ENCODE data around the gene HMGXB3. TPM values are rescaled to one million over a fixed set of nuclear protein-coding genes. Genes with fewer than 3 reads are reported as not detected.

The HMGXB3 gene
- total RNA-seq, 2 donors from 2014 or later = 32.2 to 34.6 TPM

DNA sequence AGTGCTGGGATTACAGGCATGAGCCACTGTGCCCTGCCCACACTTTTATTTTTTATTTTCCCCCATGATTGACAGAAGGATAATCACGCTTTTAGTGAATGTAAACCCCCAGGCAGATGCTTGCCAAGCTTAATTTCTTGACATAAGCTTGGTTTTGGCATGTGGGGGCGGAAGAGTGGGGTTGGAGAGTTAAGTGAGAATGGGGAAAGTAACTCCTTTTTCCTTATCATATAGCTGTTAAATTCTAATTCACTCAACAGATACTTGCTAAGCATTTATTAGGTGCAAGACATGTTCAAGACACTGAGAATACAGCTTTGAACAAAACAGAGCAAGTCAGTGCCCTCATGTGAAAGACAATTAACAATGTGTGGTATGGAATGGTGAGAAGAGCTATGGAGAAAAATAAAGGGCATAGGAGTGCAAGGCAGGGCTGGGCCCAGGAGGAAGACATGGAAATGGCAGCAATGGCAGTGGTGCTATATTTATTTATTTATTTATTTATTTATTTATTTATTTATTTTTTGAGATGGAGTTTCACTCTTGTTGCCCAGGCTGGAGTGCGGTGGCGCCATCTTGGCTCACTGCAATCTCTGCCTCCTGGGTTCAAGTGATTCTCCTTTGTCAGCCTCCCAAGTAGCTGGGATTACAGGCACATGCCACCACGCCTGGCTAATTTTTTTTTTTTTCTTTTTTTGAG lies 37.8 kb upstream of the HMGXB3 start:
- Mint-ChIP-seq H3K27ac (peak overlapping the region; percentile 6), H3K27me3 (ENCODE audit: low read depth) (no peaks in the 10 kb centered on the region), H3K9me3 (no peaks in the 10 kb centered on the region), H3K4me3 (no peak overlapping the region), H3K36me3 (ENCODE audit: insufficient read depth in 2 of 2) (peaks cover 0 to 2% of the 10 kb centered on the region in 2 donors), H3K4me1 (ENCODE audit: low read depth) (peaks cover 38% of the 10 kb centered on the region)
- DNase-seq (no peak), ATAC-seq (replicated peaks in 1 of 2) (no peak)

DNA sequence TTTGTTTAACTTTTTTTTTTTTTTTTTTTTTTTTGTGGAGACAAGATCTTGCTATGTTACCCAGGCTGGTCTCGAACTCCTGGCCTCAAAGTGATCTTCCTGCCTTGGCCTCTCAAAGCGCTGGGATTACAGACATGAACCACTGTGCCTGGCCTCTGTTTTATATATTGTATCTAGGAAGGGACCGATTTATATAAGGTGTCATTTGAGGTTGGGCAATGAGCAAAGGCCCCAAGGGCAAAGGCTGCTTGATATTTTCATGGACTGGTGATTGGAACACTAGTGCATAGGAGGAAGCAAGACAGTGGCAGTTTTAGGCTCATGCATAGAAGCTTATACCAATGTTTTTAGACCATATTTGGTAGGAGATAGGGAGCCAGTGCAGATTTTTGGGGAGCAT lies 36.8 kb upstream of the HMGXB3 start:
- H3K9me3 Mint-ChIP-seq = no peaks in the 10 kb centered on the region

DNA sequence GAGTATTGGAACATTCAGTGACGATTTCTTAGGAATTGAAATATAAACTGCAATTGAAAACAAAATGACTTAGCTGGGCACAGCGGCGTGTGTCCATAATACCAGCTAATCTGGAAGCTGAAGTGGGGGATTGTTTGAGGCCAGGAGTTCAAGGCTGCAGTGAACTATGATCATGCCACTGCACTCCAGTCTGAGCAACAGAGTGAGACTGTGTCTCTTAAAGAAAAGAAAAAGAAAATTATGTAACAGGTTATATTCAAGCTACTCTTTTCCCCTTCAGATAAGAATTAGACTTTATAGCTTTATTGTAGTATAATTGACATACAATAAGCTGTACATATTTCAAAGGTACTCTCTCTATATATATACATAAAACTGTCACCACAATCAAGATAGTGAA lies 33.6 kb upstream of the HMGXB3 start:
- no peak overlapping the region for H3K4me3 Mint-ChIP-seq
- DNase-seq = no peak
- peaks cover 7% of the 10 kb centered on the region for H3K4me1 Mint-ChIP-seq (ENCODE audit: low read depth)
- no peak for ATAC-seq (replicated peaks in 1 of 2)
- no peaks in the 10 kb centered on the region for H3K27me3 Mint-ChIP-seq (ENCODE audit: low read depth)
- H3K9me3 Mint-ChIP-seq = no peaks in the 10 kb centered on the region
- no peak overlapping the region for H3K27ac Mint-ChIP-seq
- H3K36me3 Mint-ChIP-seq (ENCODE audit: insufficient read depth in 2 of 2) = no peaks in the 10 kb centered on the region

More for the DNA sequence above, 36.8 kb upstream of the HMGXB3 start:
- no peak for ATAC-seq (replicated peaks in 1 of 2)
- H3K4me3 Mint-ChIP-seq = no peak overlapping the region
- H3K27me3 Mint-ChIP-seq (ENCODE audit: low read depth) = no peaks in the 10 kb centered on the region
- no peak overlapping the region for H3K27ac Mint-ChIP-seq
- H3K36me3 Mint-ChIP-seq (ENCODE audit: insufficient read depth in 2 of 2) = peaks cover 0 to 2% of the 10 kb centered on the region in 2 donors
- H3K4me1 Mint-ChIP-seq (ENCODE audit: low read depth) = peaks cover 36% of the 10 kb centered on the region
- DNase-seq = no peak

DNA sequence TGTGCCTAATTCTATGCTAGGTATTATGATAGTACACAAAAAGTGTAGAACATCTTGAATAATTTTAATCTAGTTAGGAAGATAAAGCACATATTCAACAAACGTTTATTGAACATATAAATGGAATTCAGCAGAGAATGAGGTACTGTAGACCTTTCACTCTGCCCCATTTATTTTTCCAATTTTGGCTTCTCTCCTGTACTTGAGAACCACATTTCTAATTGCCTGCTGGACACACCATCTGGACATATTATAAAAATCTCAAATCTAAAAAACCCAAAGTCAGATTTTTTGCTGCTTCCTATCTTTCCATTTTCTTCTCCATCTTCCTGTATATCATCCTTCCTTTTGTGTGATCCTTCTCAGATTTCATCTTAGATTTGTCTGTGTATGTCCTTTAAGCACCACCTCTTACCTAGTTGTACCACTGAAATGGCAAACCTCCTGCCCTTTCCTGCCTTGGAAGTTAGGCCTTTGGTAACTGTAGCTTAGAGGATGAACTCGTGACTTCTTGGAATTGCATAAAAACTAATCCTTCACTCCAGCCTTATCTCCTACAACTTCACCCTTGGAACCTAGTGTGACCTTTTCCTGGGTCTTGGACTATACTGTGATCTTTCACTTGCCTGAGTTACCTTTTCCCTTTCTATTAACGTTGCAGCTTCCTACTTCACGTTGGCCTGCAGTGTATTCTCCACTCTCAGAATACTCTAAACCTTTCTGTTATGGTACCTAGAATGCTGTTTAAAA lies 31.2 kb upstream of the HMGXB3 start:
- Mint-ChIP-seq H3K9me3 (no peaks in the 10 kb centered on the region), H3K27ac (no peak overlapping the region), H3K4me1 (ENCODE audit: low read depth) (no peaks in the 10 kb centered on the region), H3K4me3 (no peak overlapping the region), H3K27me3 (ENCODE audit: low read depth) (no peaks in the 10 kb centered on the region), H3K36me3 (ENCODE audit: insufficient read depth in 2 of 2) (no peaks in the 10 kb centered on the region)
- ATAC-seq (replicated peaks in 1 of 2) (no peak), DNase-seq (no peak)

DNA sequence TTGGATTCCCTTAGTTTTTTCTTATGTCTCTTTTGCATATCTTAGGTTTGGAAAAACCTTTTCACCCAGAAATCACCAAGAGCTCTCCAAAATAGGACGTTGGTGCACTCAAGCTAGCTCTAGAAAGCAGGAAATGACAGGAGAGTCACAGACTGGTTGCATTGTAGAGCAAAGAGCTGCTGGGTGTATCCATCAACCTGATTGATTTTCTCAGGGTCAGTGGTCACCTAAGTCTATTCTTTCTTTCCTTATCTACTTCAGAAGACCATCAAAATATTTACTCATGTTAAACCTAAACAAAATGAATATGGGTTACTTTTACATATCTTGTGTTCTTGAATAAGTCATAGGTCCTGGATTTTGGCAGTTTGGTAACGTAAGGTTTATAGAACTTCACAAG lies 25.1 kb upstream of the HMGXB3 start:
- ATAC-seq (replicated peaks in 1 of 2) (no peak), DNase-seq (no peak)
- peaks cover 8% of the 10 kb centered on the region for H3K4me1 Mint-ChIP-seq (ENCODE audit: low read depth)
- H3K4me3 Mint-ChIP-seq = no peak overlapping the region
- no peaks in the 10 kb centered on the region for H3K27me3 Mint-ChIP-seq (ENCODE audit: low read depth)
- H3K36me3 Mint-ChIP-seq (ENCODE audit: insufficient read depth in 2 of 2) = peaks cover 2 to 3% of the 10 kb centered on the region in 2 donors
- no peaks in the 10 kb centered on the region for H3K9me3 Mint-ChIP-seq
- H3K27ac Mint-ChIP-seq = peak overlapping the region; percentile 66

DNA sequence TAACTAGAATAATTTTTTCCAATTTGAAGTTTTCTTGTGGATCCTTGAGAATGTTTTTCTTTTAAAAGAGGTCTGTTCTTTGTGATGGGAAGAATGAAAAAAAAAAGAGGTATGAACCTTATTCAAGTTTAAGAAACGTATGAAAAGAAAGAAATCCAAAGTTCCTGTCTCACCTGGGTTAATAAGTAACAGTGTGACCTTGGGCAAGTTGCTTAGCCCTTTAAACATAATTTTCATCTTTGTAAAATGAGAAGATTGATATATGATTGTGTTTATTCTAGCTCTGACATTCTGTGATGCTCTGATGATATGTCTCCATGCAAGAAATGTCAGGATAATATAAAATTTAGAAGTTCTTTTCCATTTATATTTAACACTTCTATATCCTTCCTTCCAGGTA lies 20.6 kb upstream of the HMGXB3 start:
- H3K27ac Mint-ChIP-seq = no peak overlapping the region
- ATAC-seq (replicated peaks in 1 of 2) (no peak), DNase-seq (no peak)
- H3K4me3 Mint-ChIP-seq = no peak overlapping the region
- H3K27me3 Mint-ChIP-seq (ENCODE audit: low read depth) = no peaks in the 10 kb centered on the region
- no peaks in the 10 kb centered on the region for H3K9me3 Mint-ChIP-seq
- H3K4me1 Mint-ChIP-seq (ENCODE audit: low read depth) = peaks cover 6% of the 10 kb centered on the region
- H3K36me3 Mint-ChIP-seq (ENCODE audit: insufficient read depth in 2 of 2) = peaks cover 2% of the 10 kb centered on the region in 2 donors

DNA sequence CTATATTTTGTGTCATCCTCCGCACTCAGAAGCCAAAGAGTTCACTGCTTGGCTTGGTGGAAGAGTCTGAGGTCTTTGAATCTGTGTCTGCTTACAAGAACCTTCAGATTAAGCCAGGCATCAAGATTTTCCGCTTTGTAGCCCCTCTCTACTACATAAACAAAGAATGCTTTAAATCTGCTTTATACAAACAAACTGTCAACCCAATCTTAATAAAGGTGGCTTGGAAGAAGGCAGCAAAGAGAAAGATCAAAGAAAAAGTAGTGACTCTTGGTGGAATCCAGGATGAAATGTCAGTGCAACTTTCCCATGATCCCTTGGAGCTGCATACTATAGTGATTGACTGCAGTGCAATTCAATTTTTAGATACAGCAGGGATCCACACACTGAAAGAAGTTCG lies 19.3 kb upstream of the HMGXB3 start:
- Mint-ChIP-seq H3K36me3 (ENCODE audit: insufficient read depth in 2 of 2) (peaks cover 0 to 2% of the 10 kb centered on the region in 2 donors), H3K4me3 (no peak overlapping the region), H3K27ac (no peak overlapping the region), H3K9me3 (no peaks in the 10 kb centered on the region), H3K27me3 (ENCODE audit: low read depth) (no peaks in the 10 kb centered on the region), H3K4me1 (ENCODE audit: low read depth) (no peaks in the 10 kb centered on the region)
- DNase-seq (no peak), ATAC-seq (replicated peaks in 1 of 2) (no peak)

DNA sequence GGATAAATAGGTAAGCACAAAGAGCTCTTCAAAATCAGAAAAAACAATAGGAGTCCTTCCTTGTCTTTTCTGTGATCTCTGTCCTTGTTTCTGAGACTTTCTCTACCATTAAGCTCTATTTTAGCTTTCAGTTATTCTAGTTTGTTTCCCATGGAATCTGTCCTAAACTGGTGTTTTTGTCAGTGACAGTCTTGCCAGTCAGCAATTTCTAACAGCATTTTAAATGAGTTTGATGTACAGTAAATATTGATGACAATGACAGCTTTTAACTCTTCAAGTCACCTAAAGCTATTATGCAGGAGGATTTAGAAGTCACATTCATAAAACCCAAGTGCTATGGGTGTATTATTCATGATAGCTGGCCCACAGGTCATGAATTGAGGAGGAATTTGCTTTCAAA lies 18.0 kb upstream of the HMGXB3 start:
- Mint-ChIP-seq H3K9me3 (no peaks in the 10 kb centered on the region), H3K27me3 (ENCODE audit: low read depth) (no peaks in the 10 kb centered on the region), H3K4me3 (no peak overlapping the region), H3K36me3 (ENCODE audit: insufficient read depth in 2 of 2) (peaks cover 0 to under 1% of the 10 kb centered on the region in 2 donors), H3K4me1 (ENCODE audit: low read depth) (no peaks in the 10 kb centered on the region), H3K27ac (no peak overlapping the region)
- DNase-seq (no peak), ATAC-seq (replicated peaks in 1 of 2) (no peak)

DNA sequence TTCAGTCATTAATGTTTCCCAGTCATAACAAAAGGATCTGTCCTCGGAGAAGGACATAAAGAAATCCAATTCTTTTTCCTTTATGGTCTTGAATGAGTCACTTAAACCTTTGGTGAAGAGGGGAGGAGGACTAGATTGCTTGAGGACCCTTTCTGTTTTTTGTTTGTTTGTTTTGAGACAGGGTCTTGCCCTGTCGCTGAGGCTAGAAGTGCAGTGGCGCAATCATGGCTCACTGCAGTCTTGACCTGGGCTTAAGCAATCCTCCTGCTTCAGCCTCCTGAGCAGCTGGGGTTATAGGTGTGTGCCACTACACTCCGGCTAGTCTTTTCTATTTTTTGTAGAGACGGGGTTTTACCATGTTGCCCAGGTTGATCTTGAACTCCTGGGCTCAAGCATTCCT lies 12.4 kb upstream of the HMGXB3 start:
- H3K4me1 Mint-ChIP-seq (ENCODE audit: low read depth) = peaks cover 4% of the 10 kb centered on the region
- DNase-seq = no peak
- H3K27ac Mint-ChIP-seq = no peak overlapping the region
- no peak for ATAC-seq (replicated peaks in 1 of 2)
- no peak overlapping the region for H3K4me3 Mint-ChIP-seq
- no peaks in the 10 kb centered on the region for H3K27me3 Mint-ChIP-seq (ENCODE audit: low read depth)
- H3K36me3 Mint-ChIP-seq (ENCODE audit: insufficient read depth in 2 of 2) = no peaks in the 10 kb centered on the region
- no peaks in the 10 kb centered on the region for H3K9me3 Mint-ChIP-seq

DNA sequence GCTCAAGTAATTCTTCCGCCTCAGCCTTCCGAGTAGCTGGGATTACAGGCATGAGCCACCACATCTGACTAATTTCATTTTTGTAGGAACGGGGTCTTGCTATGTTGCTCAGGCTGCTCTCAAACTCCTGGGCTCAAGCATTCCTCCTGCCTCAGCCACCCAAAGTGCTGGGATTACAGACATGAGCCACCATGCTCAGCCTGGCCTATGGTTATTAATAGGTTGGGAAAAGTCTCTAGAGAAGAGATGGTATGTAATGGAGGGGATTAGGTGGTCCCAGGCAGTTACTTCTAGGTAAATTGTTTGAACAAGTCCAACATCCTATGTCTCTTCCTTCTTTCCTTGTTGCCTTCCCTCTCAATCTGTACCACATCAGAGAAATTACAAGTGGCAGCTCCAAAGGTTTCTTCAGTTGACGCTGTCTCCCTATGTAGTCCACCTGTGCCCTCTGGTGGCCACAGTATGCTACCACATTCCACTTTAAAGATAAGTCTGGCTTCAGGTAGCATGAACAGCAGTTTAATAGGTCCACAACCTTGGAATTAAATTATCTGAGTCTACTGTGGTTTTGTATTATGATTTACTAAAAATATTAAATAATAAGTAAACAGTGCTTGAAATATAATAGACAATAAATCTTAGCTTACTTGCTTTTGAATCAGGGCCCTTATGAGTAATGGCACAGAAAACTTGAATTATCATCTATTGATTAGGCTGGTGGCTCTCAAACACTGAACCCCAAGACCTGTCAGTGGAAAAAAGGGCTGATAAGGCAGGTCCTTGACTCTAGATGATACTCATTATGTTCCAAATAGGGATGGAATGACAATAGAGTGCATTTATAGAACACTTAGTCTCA lies 9.8 kb upstream of the HMGXB3 start:
- H3K4me3 Mint-ChIP-seq = no peak overlapping the region
- peaks cover 0 to under 1% of the 10 kb centered on the region in 2 donors for H3K36me3 Mint-ChIP-seq (ENCODE audit: insufficient read depth in 2 of 2)
- H3K4me1 Mint-ChIP-seq (ENCODE audit: low read depth) = peaks cover 4% of the 10 kb centered on the region
- H3K9me3 Mint-ChIP-seq = no peaks in the 10 kb centered on the region
- DNase-seq (peak; percentile 63 to 68), ATAC-seq (replicated peaks in 1 of 2) (peak; percentile 69 to 80)
- no peak overlapping the region for H3K27ac Mint-ChIP-seq
- no peaks in the 10 kb centered on the region for H3K27me3 Mint-ChIP-seq (ENCODE audit: low read depth)

DNA sequence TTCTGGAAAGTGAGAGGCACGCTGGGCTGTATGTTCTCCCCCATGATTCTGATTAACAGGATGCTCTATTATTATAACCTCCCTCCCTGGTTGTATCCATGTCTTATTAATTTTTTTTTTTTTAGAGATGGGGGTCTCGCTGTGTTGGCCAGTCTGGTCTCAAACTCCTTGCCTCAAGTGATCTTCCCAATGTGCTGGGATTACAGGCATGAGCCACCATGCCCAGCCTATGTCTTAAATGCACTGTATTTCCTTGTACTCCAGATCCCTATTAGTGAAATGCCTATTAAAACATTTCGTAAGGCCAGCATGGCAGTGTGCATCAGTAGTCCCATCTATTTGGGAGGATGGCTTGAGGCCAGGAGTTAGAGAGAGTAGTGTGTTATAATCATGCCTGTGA lies 7.1 kb upstream of the HMGXB3 start:
- H3K4me1 Mint-ChIP-seq (ENCODE audit: low read depth) = peaks cover 5% of the 10 kb centered on the region
- H3K27ac Mint-ChIP-seq = no peak overlapping the region
- peaks cover 0 to 2% of the 10 kb centered on the region in 2 donors for H3K36me3 Mint-ChIP-seq (ENCODE audit: insufficient read depth in 2 of 2)
- DNase-seq = no peak
- H3K4me3 Mint-ChIP-seq = no peak overlapping the region
- ATAC-seq (replicated peaks in 1 of 2) = no peak
- no peaks in the 10 kb centered on the region for H3K9me3 Mint-ChIP-seq
- no peaks in the 10 kb centered on the region for H3K27me3 Mint-ChIP-seq (ENCODE audit: low read depth)

DNA sequence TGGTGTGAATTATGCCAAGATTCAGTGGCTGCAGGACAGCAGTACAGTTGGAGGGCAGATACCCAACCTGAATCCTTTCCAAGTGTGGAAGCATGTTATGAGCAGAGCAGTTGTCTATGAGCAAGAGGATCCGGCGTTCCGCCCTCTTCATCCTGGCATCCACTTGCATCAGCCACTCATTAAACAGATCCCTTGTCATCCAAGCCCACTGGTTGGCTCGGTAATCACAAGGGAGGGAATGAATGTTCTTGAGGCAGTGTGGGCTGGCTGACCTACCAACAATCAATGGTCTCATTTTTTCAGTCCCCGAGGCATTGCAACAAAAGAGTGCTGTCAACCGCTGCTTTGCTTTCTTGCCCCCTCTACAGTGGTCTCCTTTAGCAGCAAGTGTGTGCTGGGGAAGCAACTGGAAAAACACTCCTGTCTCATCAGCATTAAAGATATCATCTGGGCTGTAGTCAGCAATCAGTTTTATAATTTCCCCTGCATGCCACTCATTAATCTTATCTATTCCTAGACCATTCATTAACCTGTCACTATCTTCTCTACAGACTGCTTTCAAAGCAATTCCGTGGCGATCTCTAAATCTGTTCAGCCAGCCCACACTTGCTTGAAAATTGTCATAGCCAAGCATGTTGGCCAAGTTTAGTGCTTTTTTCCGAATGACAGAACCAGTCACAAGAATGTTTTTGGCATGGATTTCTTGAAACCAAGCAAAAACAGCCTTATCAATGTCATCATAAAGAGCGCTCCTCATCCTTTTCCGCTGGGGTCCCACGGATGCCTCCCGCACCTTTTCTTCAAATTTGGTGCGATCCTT lies 4.9 kb upstream of the HMGXB3 start:
- ATAC-seq (replicated peaks in 1 of 2) = no peak
- no peaks in the 10 kb centered on the region for H3K9me3 Mint-ChIP-seq
- peaks cover 20% of the 10 kb centered on the region for H3K4me1 Mint-ChIP-seq (ENCODE audit: low read depth)
- H3K27me3 Mint-ChIP-seq (ENCODE audit: low read depth) = no peaks in the 10 kb centered on the region
- H3K4me3 Mint-ChIP-seq = no peak overlapping the region
- H3K27ac Mint-ChIP-seq = no peak overlapping the region
- peaks cover 2 to 7% of the 10 kb centered on the region in 2 donors for H3K36me3 Mint-ChIP-seq (ENCODE audit: insufficient read depth in 2 of 2)
- no peak for DNase-seq
